Mesenteric fat pad (tissue), 1 donor: ENCODE results near the gene DUOXA1. TPM values are rescaled to one million over a fixed set of nuclear protein-coding genes. Genes with fewer than 3 reads are reported as not detected.
A peak's percentile ranks its signal among the peaks of the same experiment; 100 is the strongest.

ENCODE experiments used
- DNase-seq: peaks from one replicate; pipeline ENCODE4 v3.0.0-alpha.2; 2020; ENCODE audit warnings: low spot score
- long read RNA-seq: library from polyadenylated mRNA; unstranded; transcript quantifications from one replicate; pipeline ENCODE4 v2.0.0, GENCODE V29; 2020
- total RNA-seq: library from RNA; stranded (reverse); fragmentation: NEBNext Ultra II Directional; extraction: Animal tissue kit (Norgen Biotek cat#: 25700); gene quantifications from one replicate; pipeline ENCODE4 v1.2.1, GENCODE V29; 2021
- donor health status: DM: yes; HTN: yes; CAD: no.

Gene DUOXA1, protein sequence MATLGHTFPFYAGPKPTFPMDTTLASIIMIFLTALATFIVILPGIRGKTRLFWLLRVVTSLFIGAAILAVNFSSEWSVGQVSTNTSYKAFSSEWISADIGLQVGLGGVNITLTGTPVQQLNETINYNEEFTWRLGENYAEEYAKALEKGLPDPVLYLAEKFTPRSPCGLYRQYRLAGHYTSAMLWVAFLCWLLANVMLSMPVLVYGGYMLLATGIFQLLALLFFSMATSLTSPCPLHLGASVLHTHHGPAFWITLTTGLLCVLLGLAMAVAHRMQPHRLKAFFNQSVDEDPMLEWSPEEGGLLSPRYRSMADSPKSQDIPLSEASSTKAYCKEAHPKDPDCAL
- 1.8 TPM for total RNA-seq
- long read RNA-seq, partial matches to known transcripts: 0 of 4 reads
- long read RNA-seq, other reads (novel, unspliced or antisense): 3 of 4 reads

DNA sequence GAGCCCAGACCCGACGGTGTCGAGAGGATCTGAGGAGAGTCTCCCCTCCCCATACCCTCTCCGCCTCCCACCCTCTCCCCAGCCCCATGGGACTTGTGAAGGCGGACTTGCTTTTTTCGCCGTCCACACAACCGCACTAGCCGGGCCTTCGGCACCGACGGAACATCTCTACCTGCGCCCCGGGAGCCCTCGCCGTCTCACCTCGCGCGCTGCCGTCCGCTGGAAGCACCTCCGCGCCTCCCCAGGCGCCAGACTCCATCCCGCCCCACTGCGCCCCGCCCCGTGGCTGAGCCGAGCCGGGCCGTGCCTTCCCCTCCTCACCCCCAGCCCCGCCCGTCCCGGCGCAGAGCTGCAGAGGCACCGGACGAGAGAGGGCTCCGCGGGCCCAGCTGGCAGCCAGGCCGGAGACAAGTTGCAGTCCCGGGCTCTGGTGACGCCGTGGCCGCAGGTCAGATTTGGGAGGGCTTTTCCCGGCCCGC is at the start of gene DUOXA1, which contains the start of gene DUOX1:
TSS of gene DUOXA1 (minus strand) at position 229 of the 479 bp plus-strand sequence. CDS start 6,865 bp downstream, outside the sequence.
TSS of gene DUOX1 (plus strand) at position 344 of the 479 bp plus-strand sequence. CDS start 1,973 bp downstream, outside the sequence.
- no peak for DNase-seq

DNA sequence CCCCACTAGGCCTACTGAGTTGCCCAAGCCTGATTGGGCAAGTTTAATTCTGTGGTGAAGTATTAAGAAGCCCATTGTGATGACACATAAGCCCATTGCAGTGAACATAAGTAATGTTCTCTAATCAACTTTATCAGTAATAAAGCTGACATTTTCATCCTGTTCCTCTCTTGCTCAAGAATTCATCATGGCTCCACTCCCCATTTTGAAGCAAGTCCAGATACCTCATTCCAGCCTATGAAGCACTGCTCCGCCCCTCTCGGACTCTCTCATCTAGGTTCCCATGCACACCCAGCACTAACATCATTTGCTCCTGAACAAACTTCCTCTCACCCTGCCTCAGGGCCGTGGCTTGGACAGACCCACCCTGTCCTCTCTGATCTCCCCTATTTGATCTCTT is 47.6 kb upstream of the DUOXA1 start:
- DNase-seq: no peak

- no peak for DNase-seq
These were observed 44.9 kb upstream of the DUOXA1 start for GRCh38 chr15:45174577-45174976.

DNA sequence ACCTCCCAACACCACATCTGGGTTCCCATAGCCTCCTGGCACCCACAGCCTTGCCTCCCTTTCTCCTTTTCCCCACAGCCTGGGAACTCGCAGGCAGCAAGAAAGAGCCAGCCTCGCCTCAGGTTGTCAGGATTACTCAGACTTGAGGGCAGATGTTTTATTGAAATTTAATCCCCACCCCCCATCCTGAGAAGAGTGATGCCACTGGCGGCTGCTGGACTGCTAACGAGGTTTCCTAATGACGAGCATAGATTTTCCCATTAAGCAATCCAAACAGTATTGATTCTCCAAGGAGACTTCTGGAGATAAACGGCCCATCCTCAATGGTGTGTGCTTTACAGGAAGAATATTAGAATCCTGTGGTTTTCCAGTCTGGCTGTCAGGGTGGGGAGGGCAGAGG is 44.4 kb upstream of the DUOXA1 start:
- no peak for DNase-seq

- DNase-seq: no peak
These were observed 42.2 kb upstream of the DUOXA1 start for GRCh38 chr15:45171912-45172311.

DNA sequence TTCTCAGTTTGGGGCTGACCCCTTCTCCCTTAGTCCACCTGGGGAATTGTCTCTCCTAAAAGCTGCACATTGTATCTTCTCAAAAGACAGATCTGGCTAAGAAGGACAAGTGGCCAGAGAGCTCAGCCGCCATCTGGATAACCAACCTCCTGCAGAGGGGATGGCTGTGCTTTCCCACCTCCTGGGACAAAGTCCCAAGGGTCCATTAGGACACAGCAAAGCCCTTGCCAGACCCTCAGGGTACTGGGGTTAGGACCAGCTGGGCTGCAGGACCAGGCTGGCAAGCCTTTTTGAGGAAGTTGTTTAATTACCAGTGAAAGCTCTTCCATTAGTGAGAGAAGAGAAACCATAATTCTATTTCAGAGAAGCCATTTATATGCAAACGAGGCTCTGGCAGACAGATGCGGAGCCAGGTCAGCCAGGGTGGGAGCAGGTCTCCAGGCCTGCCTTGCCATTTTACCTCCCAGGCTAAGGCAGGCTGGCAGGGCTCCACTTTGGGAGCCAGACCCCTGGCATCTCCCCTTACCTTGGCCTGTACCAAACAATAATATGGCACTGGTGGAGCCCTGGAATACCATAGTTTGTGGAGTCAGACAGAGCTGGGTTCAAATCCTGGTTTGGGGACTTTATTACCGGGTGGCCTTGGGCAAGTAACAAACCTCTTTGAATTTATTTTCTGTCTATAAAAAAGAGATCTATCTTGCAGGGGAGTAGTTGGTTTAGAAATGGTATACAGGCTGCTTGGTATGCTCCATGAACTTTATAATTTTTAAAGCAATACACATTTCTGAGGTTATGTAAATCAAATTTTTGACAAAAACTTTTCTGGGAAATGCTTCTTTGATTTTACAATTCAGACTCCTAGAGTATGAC is 40.2 kb upstream of the DUOXA1 start:
- no peak for DNase-seq

DNA sequence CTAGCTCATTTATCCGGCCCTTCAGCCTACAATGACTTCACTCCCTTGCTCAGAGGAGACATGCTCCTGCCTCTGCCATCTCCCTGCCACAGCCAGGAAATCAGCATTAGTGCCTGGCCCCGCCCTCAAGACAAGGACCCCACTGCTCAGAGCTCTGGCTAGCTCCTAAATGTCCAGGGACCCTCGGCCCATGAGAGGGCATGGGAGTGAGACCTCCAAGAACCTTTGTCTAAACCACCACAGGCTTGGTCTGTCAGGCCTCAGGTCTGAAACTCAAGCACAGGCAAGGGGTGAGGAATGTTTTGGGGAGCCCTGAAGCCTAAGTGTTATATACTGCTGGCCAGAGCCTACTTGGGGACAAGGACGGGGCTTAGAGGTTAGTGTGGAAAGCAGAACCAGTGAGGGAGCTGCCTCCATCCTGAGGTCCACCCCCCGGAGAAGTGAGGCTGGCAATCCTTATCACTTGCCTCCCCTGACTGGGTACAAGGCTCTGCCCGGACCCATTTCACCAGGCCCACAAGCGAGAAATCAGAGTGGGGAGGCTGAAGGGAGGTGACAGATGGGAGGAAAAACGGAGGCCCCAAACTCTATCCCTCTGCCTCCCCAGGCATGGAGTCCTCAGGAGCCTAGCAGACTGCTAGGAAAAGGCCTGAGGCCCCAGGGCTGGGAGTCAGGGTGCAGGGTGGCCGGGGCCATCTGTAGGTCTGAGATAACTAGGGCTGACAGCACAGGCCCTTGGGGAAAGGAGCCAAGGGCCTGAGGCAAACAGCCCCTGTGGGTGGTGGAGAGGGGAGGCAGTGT is 39.3 kb upstream of the DUOXA1 start:
- no peak for DNase-seq

DNA sequence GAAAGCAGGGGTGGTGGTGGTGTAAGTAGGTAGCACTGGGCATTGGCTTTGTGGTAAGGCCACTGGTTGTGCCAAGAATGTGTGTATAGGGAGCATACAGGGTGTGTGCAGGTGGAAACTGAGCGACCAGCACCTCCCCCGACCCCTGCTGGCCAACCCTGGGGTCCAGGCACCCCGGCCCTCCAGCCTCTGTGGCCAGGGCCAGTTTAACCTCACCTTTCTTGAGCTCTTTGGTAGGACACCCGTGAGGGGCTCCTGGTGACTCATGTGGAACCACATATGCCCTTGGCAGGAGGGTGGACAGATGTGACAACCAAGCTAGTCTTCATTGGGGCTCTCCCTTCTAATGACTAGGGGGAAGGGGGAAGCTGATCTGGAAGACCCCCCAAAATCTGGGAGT is 38.6 kb upstream of the DUOXA1 start:
- no peak for DNase-seq

DNA sequence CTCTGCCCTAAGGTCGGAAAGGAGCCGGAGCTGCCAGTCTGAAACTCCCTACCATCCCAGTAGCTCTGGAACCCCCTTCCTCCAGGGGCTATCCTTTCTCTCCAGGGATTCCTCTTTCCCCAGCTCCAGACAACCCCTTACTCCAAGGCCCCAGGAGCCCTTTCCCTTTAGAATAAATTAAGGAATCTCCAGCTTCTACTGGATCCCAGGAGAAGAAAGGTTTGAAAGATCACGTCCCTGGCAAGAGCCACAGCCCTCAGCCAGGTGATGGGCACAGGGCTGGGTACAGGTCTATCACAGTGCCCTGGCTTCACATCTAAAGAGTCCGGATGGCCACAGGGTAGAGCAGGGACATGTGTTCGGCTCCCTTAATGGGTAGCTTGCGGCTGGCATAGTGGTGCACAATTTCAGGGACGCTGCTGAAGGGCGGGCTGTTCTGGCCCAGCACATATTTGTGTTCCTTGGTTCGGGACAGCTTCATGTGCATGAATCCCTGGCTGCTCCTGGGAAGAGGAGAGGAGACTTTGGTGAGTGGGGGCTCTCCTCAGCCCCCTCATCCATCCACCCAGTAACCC is 38.0 kb upstream of the DUOXA1 start:
- no peak for DNase-seq

DNA sequence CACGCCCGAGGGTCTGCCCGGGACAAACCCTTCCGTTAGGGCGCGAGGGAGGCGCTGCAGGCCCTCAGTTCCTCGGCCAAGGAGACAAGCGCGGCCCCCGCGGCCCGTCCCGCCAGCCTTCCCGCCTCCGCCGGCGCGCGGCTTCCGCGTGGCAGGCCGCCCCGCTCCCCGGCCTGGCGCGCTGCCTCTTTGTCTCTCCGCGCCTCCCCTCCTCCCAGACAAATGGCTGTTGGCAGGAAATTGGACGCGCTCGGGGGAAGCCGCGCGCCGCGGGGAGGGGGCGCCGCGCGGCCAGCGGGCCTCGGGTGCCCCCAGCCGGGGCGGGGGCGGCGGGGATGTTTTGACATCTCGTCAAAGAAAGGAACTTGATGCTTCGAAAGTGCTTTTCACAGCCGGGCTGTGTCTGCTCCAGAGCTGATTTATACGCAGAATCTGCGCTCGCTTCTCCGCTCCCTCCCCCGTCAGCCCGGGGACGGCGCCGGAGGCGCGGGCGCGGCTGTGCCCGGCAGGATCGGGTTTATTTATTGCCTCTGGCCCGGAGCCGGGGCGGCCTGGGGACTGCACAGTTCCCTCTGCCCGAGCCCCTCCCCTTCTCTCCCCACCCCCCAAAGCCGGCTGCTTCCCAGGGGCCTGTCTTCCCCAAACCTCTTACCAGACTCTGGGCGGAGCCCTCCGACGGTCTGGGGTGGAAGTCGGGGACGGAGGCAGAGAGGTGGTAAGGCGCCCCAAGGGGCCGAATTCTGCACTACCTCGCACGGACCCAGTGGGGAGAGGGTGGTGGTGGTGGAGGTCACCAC is 37.4 kb upstream of the DUOXA1 start:
- DNase-seq: peak; percentile 94

- no peak for DNase-seq
These were observed 35.9 kb upstream of the DUOXA1 start for GRCh38 chr15:45165536-45165935.

DNA sequence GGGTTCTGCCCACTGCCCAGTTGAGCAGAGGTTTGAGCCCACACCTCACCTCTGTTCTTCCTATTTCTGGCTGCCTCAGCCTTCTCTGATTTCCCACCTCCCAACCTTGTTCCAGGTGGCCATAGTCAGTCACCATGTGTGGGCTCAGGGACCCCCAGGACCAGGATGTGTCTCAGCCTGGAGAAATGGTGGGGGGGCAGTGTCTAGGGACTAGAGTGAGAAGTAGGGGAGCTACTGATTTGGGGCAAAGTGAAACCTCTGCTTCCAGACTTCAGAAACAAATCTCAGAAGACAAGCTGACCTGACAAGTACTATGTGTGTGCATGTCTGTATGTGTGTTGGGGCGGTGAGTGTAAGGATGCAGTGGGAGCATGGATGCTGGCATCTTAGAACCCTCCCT is 35.2 kb upstream of the DUOXA1 start:
- no peak for DNase-seq

DNA sequence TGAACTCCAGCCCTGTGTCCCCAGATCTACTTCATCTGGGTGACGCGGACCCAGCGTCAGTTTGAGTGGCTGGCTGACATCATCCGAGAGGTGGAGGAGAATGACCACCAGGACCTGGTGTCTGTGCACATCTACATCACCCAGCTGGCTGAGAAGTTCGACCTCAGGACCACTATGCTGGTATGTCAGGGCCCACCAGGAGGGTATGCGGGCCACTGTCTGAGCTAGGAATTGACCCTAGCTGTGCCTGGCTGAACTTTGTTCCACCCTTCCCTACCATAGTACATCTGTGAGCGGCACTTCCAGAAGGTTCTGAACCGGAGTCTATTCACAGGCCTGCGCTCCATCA is 33.8 kb upstream of the DUOXA1 start:
- no peak for DNase-seq

DNA sequence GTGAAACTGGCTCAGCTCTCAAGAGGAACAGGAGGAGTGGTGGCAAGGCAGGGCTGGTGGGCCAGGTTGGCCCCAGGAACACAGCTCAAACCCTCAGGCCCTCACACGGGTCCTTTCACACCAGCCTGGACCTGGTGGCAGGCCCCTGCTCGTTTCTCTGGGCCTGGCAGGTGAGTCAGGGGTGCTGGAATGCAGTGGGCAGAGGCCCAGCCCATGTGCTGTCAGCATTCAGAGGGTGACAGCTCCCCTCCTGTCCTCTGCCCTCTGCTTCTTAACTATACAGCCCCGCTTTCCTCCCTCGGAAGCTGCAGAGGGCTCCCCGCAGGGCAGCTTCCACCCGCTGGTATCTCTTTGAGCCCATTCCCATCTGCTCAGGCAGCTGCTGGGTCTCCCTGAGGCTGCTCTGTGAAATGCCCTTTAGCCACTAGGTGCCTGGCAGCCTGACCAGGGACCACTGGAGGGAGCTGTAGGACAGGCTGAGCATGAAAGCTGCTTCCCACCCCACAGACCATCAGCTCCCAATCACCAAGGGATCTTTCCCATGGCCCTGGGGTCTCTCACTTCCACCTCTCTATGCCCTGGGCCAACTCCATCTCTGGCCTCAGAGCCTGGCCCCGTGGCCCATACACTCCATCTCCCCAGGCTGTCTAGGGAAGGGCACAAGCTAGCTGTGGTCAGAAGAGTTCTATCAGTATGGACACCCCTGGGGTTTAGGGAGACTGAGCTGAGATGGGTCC is 33.3 kb upstream of the DUOXA1 start:
- DNase-seq: no peak

DNA sequence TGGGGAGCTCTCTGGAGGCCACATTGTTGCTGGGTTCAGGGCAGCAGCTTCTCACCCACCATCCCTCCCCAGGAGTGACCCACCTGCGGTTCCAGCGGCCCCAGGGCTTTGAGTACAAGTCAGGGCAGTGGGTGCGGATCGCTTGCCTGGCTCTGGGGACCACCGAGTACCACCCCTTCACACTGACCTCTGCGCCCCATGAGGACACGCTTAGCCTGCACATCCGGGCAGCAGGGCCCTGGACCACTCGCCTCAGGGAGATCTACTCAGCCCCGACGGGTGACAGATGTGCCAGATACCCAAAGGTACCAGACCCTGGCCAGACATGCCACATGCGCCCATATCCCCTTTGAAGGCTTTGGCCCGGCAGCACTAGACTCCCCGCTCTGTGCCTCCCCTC is 32.0 kb upstream of the DUOXA1 start:
- no peak for DNase-seq

DNA sequence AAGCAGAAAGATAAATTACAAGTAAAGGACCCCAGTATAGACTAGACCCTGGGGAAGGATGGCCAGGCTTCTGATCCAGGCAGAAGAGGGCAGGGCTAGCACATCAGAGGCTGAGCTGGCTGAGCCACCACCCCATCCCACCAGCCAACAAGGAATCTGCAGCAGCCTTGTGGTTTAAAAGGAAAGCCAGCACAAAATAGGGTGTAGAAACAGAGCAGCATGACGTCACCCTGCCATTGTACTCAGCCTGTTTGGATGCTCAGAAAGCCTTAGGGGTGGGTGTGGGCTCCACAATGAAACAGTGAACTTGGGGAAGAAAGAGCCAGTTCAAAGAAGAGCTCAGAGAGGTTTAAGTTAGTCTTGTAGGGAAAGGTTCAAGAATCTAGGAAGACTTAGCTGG is 28.3 kb upstream of the DUOXA1 start:
- no peak for DNase-seq

GRCh38 chr15:45156744-45157455 is 27.2 kb upstream of the DUOXA1 start:
- no peak for DNase-seq

DNA sequence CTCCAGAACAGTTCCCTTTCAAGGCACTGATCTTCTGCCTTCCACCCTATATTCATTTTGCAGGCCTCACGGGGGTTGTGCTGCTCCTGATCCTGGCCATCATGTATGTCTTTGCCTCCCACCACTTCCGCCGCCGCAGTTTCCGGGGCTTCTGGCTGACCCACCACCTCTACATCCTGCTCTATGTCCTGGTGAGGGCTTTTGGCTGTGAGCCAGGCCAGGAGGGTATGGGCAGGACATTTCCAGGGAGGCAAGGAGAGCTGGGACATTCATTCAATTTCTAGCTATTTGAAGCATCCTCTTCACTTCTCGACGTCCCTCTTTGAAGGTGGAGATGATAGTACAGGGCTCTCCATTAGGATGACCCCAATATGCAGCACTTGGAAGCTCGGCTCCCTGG is 26.1 kb upstream of the DUOXA1 start:
- no peak for DNase-seq
